NCI-H510A treated with DMSO at 0.1 percent for 48 hours (cell line): ENCODE data around the gene MAML2.

ENCODE experiments used
- DNase-seq: peaks from one replicate; lab custom pipeline; 2025; lab: John Stamatoyannopoulos, UW

MAML2 gene

GRCh38 chr11:96037405-96037949 is 305.5 kb downstream of the MAML2 start:
- no peak for DNase-seq

GRCh38 chr11:96036863-96037262 is 306.1 kb downstream of the MAML2 start:
- DNase-seq, result no peak

GRCh38 chr11:96035740-96036078 is 307.3 kb downstream of the MAML2 start:
- no peak for DNase-seq

GRCh38 chr11:96035031-96035739 is 307.8 kb downstream of the MAML2 start:
- DNase-seq, result no peak

- DNase-seq, result no peak
Observed at GRCh38 chr11:96033599-96033998, 309.4 kb downstream of the MAML2 start.

GRCh38 chr11:96033095-96033494 is 309.9 kb downstream of the MAML2 start:
- DNase-seq, result no peak

GRCh38 chr11:96028746-96029145 is 314.2 kb downstream of the MAML2 start:
- no peak for DNase-seq

GRCh38 chr11:96027021-96027420 is 316.0 kb downstream of the MAML2 start:
- no peak for DNase-seq

- DNase-seq, result no peak
Observed at GRCh38 chr11:96026310-96026709, 316.7 kb downstream of the MAML2 start.

GRCh38 chr11:96024666-96025065 is 318.3 kb downstream of the MAML2 start:
- DNase-seq, result no peak

- no peak for DNase-seq
Observed at GRCh38 chr11:96023275-96023674, 319.7 kb downstream of the MAML2 start.

- no peak for DNase-seq
Observed at GRCh38 chr11:96021901-96022650, 320.9 kb downstream of the MAML2 start.

- DNase-seq, result no peak
Observed at GRCh38 chr11:96019810-96020747, 322.9 kb downstream of the MAML2 start.

- DNase-seq, result no peak
Observed at GRCh38 chr11:96019281-96019680, 323.7 kb downstream of the MAML2 start.

- no peak for DNase-seq
Observed at GRCh38 chr11:96017856-96018255, 325.1 kb downstream of the MAML2 start.

GRCh38 chr11:96016978-96017502 is 326.0 kb downstream of the MAML2 start:
- no peak for DNase-seq

- no peak for DNase-seq
Observed at GRCh38 chr11:96015906-96016565, 327.0 kb downstream of the MAML2 start.

GRCh38 chr11:96014217-96014616 is 328.8 kb downstream of the MAML2 start:
- DNase-seq, result no peak

- DNase-seq, result no peak
Observed at GRCh38 chr11:96013461-96014213, 329.4 kb downstream of the MAML2 start.

GRCh38 chr11:96012086-96012824 is 330.7 kb downstream of the MAML2 start:
- DNase-seq, result no peak
